GM12878 (cell line): Measurements from ENCODE around the gene MTX1. TPM values are rescaled to one million over a fixed set of nuclear protein-coding genes. Genes with fewer than 3 reads are reported as not detected.

Experiments
- CEBPB ChIP-seq, 2 experiments: fragments of 150-350 bp in 1 of 2; IDR thresholded peaks; 2 replicates each; pipeline ENCODE4 v1.6.1; 2012 to 2014; ENCODE audit warnings: low read depth in 2 of 2, low read length in 2 of 2, borderline replicate concordance in 1 of 2, inconsistent platforms in 1 of 2
- EED ChIP-seq: sonication (generic); IDR thresholded peaks from 2 replicates; pipeline ENCODE4 v1.6.1; 2016; ENCODE audit warnings: antibody characterized with exemption, low read depth
- HDGF ChIP-seq: fragments of 450-650 bp; IDR thresholded peaks from 2 replicates; pipeline ENCODE4 v1.6.1; 2016; ENCODE audit warnings: antibody characterized with exemption
- KAT2A ChIP-seq: conservative IDR thresholded peaks from 2 replicates; pipeline ENCODE4 v1.6.1; 2011; ENCODE audit warnings: low read depth, low read length; ENCODE audit not compliant: control insufficient read depth
- MEF2A ChIP-seq: IDR thresholded peaks from 2 replicates; pipeline ENCODE4 v1.6.1; 2011; ENCODE audit warnings: low read depth, mild to moderate bottlenecking, low read length, moderate library complexity; ENCODE audit not compliant: insufficient read depth
- MTA3 ChIP-seq: IDR thresholded peaks from 2 replicates; pipeline ENCODE4 v1.6.1; 2012; ENCODE audit warnings: low read length, inconsistent platforms, borderline replicate concordance
- MYB ChIP-seq: fragments of 150-350 bp; IDR thresholded peaks from 2 replicates; pipeline ENCODE4 v1.6.1; 2014; ENCODE audit warnings: mild to moderate bottlenecking, low read depth, low read length, borderline replicate concordance
- NFYA ChIP-seq: IDR thresholded peaks from 2 replicates; pipeline ENCODE4 v1.6.1; 2011; ENCODE audit warnings: low read depth, mild to moderate bottlenecking, low read length, improper control_type of control experiment, borderline replicate concordance
- NFYB ChIP-seq: IDR thresholded peaks from 2 replicates; pipeline ENCODE4 v1.6.1; 2011; ENCODE audit warnings: low read depth, mild to moderate bottlenecking, low read length, improper control_type of control experiment, moderate library complexity; ENCODE audit not compliant: insufficient read depth
- NR2C2 ChIP-seq: IDR thresholded peaks from 2 replicates; pipeline ENCODE4 v1.6.1; 2011; ENCODE audit warnings: borderline replicate concordance, low read depth; ENCODE audit not compliant: control insufficient read depth, insufficient read length
- POLR2AphosphoS2 ChIP-seq: IDR thresholded peaks from 2 replicates; pipeline ENCODE4 v1.6.1; 2011; ENCODE audit warnings: low read depth, mild to moderate bottlenecking, low read length, improper control_type of control experiment, moderate library complexity
- RB1 ChIP-seq: fragments of 450-650 bp; formaldehyde crosslinking; IDR thresholded peaks from 2 replicates; pipeline ENCODE4 v1.6.1; 2017; ENCODE audit warnings: mild to moderate bottlenecking, borderline replicate concordance
- SMC3 ChIP-seq: IDR thresholded peaks from 2 replicates; pipeline ENCODE4 v1.6.1; 2011; ENCODE audit warnings: low read length, improper control_type of control experiment, borderline replicate concordance
- STAT3 ChIP-seq: IDR thresholded peaks from 2 replicates; pipeline ENCODE4 v1.6.1; 2011; ENCODE audit warnings: low read depth, low read length, improper control_type of control experiment
- SUZ12 ChIP-seq: fragments of 200-600 bp; sonication (generic); IDR thresholded peaks from one replicate; pipeline ENCODE4 v1.6.1; 2018; ENCODE audit warnings: antibody characterized with exemption, mild to moderate bottlenecking; ENCODE audit not compliant: unreplicated experiment
- TAF1 ChIP-seq: IDR thresholded peaks from 2 replicates; pipeline ENCODE4 v1.6.1; 2011; ENCODE audit warnings: mild to moderate bottlenecking, low read depth, low read length, borderline replicate concordance
- TARDBP ChIP-seq: IDR thresholded peaks from 2 replicates; pipeline ENCODE4 v1.6.1; 2016; ENCODE audit warnings: borderline replicate concordance
- TCF12 ChIP-seq: IDR thresholded peaks from 2 replicates; pipeline ENCODE4 v1.6.1; 2011; ENCODE audit warnings: low read depth, mild to moderate bottlenecking, low read length
- polyA plus RNA-seq, 11 experiments: library from polyadenylated mRNA; depleted of rRNA in 4 of 11; unstranded in 6 of 11; stranded (reverse) in 5 of 11; fragments of >200 nt; fragmentation: Nextera tagmentation in 4 of 11; fragmentation: Illumina TruSeq in 1 of 11; extraction: Ambion mirVana in 4 of 11; extraction: Trizol in 1 of 11; gene quantifications; 1 replicate in 1 of 11; 2 replicates in 10 of 11; pipeline versions ENCODE4 v1.2.1 to v1.2.3, GENCODE V29; 2011 to 2016; ENCODE audit warnings: inconsistent platforms in 2 of 11, missing spikeins in 2 of 11, low read depth in 1 of 11
- total RNA-seq, 4 experiments: library from RNA; depleted of rRNA in 3 of 4; stranded (reverse); fragments of >200 nt in 3 of 4; fragmentation: Illumina TruSeq in 1 of 4; extraction: Trizol in 1 of 4; gene quantifications; 2 replicates each; pipeline versions ENCODE4 v1.2.1 to v1.2.3, GENCODE V29; 2013 to 2021
- TF ChIP-seq, protein P1 (sequence below): IDR thresholded peaks from 2 replicates; pipeline ENCODE4 v1.6.1; 2012; ENCODE audit warnings: mild to moderate bottlenecking, low read depth, low read length
- TF ChIP-seq, protein P2 (sequence below): IDR thresholded peaks from 2 replicates; pipeline ENCODE4 v1.6.1; 2012; ENCODE audit warnings: low read depth, low read length, improper control_type of control experiment
- TF ChIP-seq, protein P3 (sequence below): fragments of 450-650 bp; IDR thresholded peaks from 2 replicates; pipeline ENCODE4 v1.6.1; 2017; ENCODE audit warnings: mild to moderate bottlenecking, moderate library complexity

Gene MTX1
- total and polyA plus RNA-seq, 10 of the 15 experiments (the other 5 are each of a cell fraction or from before 2014, with no cell fraction given) = 15.8 to 92.0 (median 49.1) TPM

DNA sequence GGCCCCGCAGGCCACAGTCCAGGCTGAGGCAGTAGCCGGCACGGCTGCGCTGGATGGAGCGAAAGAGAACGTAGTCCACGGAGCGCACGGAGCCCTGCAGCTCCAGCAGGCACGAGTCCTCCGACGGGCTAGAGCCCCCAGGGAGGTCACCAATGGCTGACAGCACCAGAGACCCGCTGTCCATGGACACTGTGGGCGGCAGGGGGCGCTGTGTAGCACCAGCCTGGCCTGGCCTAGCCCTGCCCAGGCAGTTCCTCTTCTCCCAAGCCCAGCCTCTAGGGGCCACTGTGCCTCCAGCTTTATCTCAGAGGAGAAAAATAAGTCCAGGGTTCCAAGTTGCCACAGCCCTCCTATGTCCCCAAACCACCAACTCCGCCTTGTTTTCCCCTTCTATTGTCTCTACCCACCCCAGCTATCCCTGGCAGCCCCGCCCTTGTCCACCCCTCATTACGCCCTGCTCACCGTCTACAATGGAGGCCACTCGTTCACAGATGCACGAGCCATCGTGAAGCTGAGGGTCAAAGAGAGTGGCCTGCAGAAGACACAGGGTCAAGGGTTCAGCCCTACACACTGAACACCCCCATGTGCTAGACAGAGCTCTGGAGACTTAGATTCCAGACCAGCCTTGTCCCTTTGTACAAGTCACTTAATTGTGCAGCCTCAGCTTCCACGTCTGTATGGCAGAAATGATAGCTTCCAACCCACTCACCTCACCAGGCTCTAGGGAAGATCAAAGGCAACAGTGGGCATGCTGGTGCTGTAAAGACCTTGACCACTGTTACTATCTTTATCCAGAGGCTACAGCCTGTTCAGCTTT lies 42.3 kb downstream of the MTX1 start (continued):
- TF ChIP-seq, protein P1, sequence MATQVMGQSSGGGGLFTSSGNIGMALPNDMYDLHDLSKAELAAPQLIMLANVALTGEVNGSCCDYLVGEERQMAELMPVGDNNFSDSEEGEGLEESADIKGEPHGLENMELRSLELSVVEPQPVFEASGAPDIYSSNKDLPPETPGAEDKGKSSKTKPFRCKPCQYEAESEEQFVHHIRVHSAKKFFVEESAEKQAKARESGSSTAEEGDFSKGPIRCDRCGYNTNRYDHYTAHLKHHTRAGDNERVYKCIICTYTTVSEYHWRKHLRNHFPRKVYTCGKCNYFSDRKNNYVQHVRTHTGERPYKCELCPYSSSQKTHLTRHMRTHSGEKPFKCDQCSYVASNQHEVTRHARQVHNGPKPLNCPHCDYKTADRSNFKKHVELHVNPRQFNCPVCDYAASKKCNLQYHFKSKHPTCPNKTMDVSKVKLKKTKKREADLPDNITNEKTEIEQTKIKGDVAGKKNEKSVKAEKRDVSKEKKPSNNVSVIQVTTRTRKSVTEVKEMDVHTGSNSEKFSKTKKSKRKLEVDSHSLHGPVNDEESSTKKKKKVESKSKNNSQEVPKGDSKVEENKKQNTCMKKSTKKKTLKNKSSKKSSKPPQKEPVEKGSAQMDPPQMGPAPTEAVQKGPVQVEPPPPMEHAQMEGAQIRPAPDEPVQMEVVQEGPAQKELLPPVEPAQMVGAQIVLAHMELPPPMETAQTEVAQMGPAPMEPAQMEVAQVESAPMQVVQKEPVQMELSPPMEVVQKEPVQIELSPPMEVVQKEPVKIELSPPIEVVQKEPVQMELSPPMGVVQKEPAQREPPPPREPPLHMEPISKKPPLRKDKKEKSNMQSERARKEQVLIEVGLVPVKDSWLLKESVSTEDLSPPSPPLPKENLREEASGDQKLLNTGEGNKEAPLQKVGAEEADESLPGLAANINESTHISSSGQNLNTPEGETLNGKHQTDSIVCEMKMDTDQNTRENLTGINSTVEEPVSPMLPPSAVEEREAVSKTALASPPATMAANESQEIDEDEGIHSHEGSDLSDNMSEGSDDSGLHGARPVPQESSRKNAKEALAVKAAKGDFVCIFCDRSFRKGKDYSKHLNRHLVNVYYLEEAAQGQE = no peak
- TF ChIP-seq KAT2A = no peak
- no peak for TF ChIP-seq TAF1
- peak; percentile 94 for TF ChIP-seq SMC3
- peak; percentile 33; the same call in 1 of the 2 replicates for TF ChIP-seq TCF12
- no peak for TF ChIP-seq CEBPB (IDR thresholded peaks at IDR 0.05; ENCODE audit: borderline replicate concordance in 1 of 2, low read depth in 2 of 2, low read length in 2 of 2)
- no peak for TF ChIP-seq MTA3
- TF ChIP-seq MEF2A = no peak
- TF ChIP-seq NR2C2 = no peak
- peak; percentile 10; the same call in 1 of the 2 replicates for TF ChIP-seq EED
- TF ChIP-seq NFYB = no peak
- peak; percentile 71; the same call in 1 of the 2 replicates for TF ChIP-seq POLR2AphosphoS2
- TF ChIP-seq RB1 = peak; percentile 85; the same call in 1 of the 2 replicates
- TF ChIP-seq STAT3 = no peak
- 0 out of 2 replicates have a peak, but pooled peaks have one; percentile 62 for TF ChIP-seq HDGF
- no peak for TF ChIP-seq TARDBP
- no peak; the same call in 1 of the 2 replicates for TF ChIP-seq NFYA
- TF ChIP-seq, protein P2, sequence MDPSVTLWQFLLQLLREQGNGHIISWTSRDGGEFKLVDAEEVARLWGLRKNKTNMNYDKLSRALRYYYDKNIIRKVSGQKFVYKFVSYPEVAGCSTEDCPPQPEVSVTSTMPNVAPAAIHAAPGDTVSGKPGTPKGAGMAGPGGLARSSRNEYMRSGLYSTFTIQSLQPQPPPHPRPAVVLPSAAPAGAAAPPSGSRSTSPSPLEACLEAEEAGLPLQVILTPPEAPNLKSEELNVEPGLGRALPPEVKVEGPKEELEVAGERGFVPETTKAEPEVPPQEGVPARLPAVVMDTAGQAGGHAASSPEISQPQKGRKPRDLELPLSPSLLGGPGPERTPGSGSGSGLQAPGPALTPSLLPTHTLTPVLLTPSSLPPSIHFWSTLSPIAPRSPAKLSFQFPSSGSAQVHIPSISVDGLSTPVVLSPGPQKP = no peak
- TF ChIP-seq, protein P3, sequence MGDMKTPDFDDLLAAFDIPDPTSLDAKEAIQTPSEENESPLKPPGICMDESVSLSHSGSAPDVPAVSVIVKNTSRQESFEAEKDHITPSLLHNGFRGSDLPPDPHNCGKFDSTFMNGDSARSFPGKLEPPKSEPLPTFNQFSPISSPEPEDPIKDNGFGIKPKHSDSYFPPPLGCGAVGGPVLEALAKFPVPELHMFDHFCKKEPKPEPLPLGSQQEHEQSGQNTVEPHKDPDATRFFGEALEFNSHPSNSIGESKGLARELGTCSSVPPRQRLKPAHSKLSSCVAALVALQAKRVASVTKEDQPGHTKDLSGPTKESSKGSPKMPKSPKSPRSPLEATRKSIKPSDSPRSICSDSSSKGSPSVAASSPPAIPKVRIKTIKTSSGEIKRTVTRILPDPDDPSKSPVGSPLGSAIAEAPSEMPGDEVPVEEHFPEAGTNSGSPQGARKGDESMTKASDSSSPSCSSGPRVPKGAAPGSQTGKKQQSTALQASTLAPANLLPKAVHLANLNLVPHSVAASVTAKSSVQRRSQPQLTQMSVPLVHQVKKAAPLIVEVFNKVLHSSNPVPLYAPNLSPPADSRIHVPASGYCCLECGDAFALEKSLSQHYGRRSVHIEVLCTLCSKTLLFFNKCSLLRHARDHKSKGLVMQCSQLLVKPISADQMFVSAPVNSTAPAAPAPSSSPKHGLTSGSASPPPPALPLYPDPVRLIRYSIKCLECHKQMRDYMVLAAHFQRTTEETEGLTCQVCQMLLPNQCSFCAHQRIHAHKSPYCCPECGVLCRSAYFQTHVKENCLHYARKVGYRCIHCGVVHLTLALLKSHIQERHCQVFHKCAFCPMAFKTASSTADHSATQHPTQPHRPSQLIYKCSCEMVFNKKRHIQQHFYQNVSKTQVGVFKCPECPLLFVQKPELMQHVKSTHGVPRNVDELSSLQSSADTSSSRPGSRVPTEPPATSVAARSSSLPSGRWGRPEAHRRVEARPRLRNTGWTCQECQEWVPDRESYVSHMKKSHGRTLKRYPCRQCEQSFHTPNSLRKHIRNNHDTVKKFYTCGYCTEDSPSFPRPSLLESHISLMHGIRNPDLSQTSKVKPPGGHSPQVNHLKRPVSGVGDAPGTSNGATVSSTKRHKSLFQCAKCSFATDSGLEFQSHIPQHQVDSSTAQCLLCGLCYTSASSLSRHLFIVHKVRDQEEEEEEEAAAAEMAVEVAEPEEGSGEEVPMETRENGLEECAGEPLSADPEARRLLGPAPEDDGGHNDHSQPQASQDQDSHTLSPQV = peak; percentile 94; the same call in 1 of the 2 replicates
- no peak for TF ChIP-seq SUZ12
- no peak for TF ChIP-seq MYB
